HG03469 (cell line): ENCODE measurements around the gene C1QL4.
"Not testable (repeated sequence)": the region's sequence is repeated elsewhere in the genome, so short reads cannot be mapped to it uniquely, and the experiment has no call there.

Experiments used
- ATAC-seq: cut with Tn5 transposase; IDR thresholded peaks from one replicate; pipeline ENCODE4 v1.9.1; 2021; ENCODE audit warnings: mild to moderate bottlenecking, moderate library complexity, moderate number of reproducible peaks; ENCODE audit not compliant: unreplicated experiment

C1QL4 gene

DNA sequence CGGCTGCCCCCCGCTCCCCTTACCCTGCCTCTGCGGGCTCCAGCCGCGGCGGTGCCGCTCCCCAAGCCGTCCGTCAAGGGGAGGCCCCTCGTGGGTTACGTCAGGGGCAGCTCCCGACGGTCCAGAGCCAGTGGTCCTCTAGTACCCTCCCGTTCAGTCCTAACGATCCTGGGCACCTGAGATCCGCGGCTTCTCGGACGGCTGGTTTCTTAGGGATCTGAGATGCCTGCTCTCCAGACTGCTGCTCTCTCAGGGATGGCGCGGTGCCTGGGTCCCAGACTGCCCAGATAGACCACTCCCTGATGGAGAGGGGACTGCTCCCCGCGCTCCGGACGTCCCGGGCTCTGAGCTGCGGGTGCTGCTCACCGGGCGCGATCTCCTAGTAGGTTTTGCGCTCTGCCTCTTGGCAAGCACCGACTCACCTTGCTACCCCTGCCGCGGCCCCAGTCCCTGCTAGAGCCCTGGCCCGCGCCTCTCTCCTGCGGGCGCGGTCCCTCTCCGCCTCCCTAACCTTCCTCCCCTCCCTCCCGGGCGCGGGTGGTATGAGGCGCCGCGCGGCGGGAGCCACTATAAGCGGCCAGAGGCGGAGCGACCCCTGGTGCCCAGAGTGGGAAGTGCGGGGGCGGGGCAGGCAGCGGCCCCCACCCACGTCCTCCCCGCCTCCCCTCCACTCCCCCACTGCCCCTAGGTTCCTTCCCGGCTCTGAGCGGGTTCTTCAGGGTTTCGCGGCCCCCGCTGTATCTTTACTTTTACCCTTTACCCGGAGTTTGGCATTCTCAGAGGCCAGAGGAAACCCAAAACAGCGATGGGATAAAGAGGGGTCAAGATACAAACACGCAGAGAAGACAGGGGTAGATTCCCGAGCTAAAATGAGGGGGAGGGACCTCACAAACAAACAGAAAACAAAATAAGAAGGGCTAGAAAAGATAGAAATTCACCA is at the start of gene C1QL4:
Gene C1QL4, minus strand, starts transcription at position 544 of the 940 bp plus-strand sequence. CDS start 711 bp downstream, outside the sequence.
- peak; percentile 50 for ATAC-seq

- not testable (repeated sequence) for ATAC-seq
Measured at GRCh38 chr12:49380184-49380583, 43.2 kb upstream of the C1QL4 start.

DNA sequence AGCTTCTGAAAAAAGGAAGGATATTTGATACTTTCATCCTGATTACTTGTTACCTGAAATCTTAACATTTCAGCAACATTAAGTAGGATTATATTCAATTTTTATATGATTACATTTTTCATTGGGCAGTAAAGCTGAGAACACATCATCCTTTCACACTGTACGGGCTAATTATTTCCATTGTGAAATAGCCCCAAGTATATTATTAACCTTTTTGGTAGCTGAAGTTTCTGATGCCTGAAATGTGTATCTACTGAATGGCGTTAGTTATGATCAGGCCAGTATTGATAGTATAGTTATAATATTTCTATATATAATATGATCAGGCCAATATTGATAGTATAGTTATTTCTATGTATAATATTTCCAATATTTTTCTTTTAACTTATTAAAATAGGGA is 40.4 kb upstream of the C1QL4 start:
- ATAC-seq, result no peak

DNA sequence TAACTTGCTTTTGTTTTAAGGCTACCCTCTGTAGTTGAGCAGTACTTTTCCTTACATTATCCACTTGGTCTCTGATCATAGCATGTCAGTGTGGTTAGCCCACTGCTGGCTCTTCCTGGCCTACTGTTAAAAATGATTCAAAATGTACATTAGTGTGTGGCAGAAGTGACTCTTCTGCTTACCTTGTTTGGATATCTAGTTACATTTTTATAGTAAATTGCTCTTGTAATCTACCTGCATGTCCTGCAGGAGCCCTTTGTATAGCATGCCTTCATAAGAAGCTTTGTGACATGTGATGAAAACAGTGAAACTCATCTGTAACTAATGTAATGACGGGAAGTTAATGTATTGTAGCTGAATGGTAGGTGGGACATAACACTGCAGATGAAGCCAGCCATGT is 38.4 kb upstream of the C1QL4 start:
- no peak for ATAC-seq

- no peak for ATAC-seq
Measured at GRCh38 chr12:49370539-49370938, 33.6 kb upstream of the C1QL4 start.

DNA sequence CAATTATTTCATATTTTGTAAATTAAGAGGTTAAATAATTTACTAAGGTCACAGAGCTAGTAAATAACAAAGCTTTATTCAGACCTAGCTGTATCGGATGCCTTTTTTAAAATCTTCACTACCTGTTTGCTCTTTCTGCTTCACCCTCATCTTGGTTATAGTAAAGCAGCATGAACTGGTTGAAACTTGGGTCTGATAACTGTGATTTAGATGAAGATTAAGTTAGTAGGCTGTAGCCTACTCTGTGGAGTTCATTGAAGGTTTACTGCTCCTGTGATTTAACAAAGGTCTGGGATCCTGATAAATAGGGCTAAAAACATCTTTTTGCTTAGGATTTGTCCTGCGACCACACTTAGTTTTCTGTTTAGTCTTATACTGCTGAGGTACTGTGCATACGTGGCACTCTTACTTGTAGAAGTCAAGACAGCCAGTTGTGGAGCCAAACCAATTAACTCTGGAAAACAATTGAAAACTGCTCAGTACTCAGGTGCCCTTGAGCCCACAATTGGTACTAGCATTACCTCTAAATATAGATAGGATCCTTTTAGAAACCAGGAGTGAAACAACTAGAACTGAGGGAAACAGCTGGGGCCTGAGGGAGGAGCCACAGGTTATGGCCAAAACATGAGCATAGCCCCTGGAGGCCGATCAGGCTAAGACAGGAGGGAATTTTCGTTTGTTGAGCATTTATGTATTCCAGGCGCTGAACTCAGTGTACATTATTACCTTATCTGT is 32.6 kb upstream of the C1QL4 start:
- peak; percentile 27 for ATAC-seq

DNA sequence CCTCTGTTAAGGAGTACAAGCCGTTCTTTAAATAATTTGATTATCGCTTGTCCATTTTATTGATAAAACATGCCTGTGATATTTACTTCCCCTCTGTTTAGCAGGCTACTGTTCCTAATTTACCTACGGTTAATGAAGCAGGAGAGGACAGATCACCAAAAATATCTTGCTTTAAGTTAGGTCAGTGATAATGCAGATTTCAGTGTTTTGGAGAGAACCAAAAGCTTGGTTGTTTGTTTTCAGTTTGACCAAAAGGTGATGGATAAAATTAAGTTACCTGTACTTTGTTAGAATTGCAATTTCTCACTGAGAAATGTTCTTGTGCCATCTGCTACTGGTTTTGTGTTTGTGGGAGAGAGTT is 31.2 kb upstream of the C1QL4 start:
- no peak for ATAC-seq

- no peak for ATAC-seq
Measured at GRCh38 chr12:49367381-49368239, 30.6 kb upstream of the C1QL4 start, which contains the start of gene SPATS2. Gene SPATS2 (plus strand): TSS chr12:49367462. CDS start chr12:49461013, 93,551 bp downstream.

DNA sequence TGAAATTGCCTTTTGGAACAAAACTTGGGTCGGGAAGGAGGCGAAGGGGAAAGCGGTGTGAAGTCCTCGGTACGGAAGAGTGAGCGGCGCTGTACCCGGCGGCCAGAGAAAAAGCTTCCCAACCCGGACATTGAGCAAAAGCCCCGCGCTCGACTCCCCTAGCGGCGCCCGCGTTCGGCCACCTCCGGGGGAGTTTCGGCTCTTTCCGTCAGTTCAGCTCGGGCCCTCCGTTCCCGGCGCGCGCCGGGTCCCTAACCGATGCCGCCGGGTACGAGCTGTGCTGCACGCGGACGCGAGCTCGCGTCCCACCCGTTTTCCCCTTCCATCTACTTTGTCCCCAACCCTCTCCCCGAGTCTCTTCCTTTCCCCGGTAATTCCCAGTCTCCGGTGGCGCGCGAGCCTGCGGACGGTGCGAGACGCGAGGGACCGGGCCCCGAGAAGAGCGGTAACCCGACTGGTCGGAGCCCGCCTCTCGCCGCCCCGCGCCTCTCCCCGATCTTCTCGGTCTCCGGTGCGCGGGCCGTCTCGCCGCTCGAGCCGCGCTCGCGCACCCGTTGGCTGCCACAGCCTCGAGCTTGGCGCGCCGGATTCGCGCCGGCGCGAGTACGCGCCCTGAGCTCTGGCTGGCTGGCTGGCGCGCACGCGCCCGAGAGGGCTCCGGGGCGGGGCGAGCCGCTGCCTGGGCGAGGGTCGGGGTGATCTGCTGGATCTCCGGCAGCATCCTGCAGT is 29.8 kb upstream of the C1QL4 start:
- ATAC-seq, result peak; percentile 40

- no peak for ATAC-seq
Measured at GRCh38 chr12:49366096-49366651, 29.2 kb upstream of the C1QL4 start.

DNA sequence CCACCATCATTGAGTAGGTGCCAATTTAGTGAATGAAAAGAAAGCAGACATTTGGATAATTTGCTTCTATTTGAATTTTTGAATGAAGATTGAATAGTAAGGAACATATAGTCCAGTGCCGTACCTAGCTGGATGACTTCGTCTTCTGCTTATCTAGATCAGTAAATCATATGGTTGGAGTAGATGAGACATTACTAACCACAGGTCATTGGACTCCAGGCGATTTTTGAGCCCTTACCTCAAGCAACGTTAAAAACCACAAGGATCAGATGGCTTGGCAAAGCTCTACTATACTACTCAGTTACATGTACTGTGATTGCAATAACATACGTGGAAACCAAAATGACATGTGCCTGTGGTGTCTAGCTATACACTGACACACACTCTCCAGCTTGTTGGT is 28.6 kb upstream of the C1QL4 start:
- no peak for ATAC-seq

DNA sequence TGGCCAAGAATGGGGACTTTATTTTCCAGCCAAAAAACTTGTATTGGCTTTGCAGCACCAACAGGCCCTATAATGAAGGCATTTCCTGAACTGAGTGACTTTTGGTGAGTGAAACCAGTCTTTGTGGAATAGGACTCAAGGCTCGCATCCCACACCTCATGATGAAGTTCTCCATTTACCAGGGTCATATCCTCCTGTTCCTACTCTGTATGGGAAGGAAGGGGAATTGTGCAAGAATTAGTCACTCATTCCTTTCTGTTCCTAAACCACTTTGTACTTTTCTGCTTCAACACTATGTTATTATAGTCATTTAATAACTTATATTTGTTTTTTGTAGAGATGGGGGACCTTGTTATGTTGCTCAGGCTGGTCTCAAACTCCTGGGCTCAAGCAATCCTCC is 28.0 kb upstream of the C1QL4 start:
- no peak for ATAC-seq

- ATAC-seq, result no peak
Measured at GRCh38 chr12:49362077-49362476, 25.1 kb upstream of the C1QL4 start.

GRCh38 chr12:49359671-49360070 is 22.7 kb upstream of the C1QL4 start:
- ATAC-seq, result no peak

- ATAC-seq, result no peak
Measured at GRCh38 chr12:49358483-49359141, 21.6 kb upstream of the C1QL4 start.

DNA sequence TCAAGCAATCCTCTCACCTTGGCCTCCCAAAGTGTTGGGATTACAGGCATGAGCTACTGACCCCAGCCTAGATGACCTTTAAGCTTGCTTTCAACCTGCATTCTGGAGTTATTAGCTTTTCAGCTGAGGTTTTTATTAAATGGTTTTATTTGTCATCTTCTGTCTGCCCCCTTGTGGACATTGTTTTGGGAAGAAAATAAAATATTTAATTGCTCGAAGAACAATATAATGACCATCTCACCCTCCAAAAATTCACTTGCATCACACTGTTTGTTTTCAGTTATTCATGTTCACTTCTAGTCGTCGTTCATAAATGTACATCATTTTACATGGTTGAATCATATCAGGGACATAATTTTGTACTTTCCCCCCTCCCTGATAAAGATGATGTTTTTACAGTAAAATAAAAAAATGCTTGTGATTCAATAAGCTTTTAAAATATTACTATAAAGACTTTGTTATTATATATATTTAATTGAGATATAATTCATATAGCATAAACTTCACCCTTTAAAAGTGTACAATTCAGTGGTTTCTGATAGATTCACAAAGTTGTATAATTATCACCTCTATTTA is 20.2 kb upstream of the C1QL4 start:
- ATAC-seq, result no peak

DNA sequence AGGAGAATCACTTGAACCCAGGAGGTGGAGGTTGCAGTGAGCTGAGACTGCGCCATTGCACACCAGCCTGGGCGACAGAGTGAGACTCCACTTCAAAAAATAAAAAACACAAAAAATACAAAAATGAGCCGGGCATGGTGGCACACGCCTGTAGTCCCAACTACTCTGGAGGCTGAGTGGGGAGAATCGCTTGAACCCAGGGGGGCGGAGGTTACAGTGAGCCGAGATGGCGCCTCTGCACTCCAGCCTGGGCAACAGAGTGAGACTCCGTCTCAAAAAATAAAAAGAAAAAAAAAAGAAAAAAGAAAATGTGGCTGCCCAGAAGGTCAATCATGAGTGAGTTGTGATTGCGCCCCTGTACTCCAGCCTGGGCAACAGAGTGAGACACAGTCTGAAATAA is 18.9 kb upstream of the C1QL4 start:
- no peak for ATAC-seq

- ATAC-seq, result no peak
Measured at GRCh38 chr12:49352351-49352750, 15.4 kb upstream of the C1QL4 start.

GRCh38 chr12:49349266-49349665 is 12.3 kb upstream of the C1QL4 start:
- no peak for ATAC-seq
